ENCODE data around the gene IL17RB. TPM values are rescaled to one million over a fixed set of nuclear protein-coding genes. Genes with fewer than 3 reads are reported as not detected.

Gene IL17RB
- total and polyA plus RNA-seq, 2 of the 4 experiments (the other 2 are of a cell fraction): under 0.01 TPM; not detected in 1

Small RNAs within 50 kb of the gene (microRNA-seq; reads per million reads assigned to microRNA genes)
- not detected for gene AC012467.1 (ENCODE audit: insufficient read depth, insufficient read length)

Small RNAs within 50 kb of the gene (small RNA-seq; reads per million reads assigned to genes)
- gene AC012467.1: 0 reads per million in 5 experiments

Other genes starting within 250 kb of the IL17RB start
- under 0.01 and 0.28 TPM in 2 replicates for gene CHDH, start 149 bp upstream of the IL17RB start, total RNA-seq (2012; rRNA removed)
- gene CHDH, start 149 bp upstream of the IL17RB start, polyA plus RNA-seq (2012; rRNA removed): 0.07 and 0.19 TPM in 2 replicates
- gene ACTR8, start 35.6 kb downstream of the IL17RB start, total RNA-seq (2012; rRNA removed): 31.4 and 35.8 TPM in 2 replicates
- 14.5 and 20.3 TPM in 2 replicates for gene ACTR8, start 35.6 kb downstream of the IL17RB start, polyA plus RNA-seq (2012; rRNA removed)
- 19.2 and 37.1 TPM in 2 replicates for gene SELENOK, start 45.3 kb downstream of the IL17RB start, total RNA-seq (2012; rRNA removed)
- gene SELENOK, start 45.3 kb downstream of the IL17RB start, polyA plus RNA-seq (2012; rRNA removed): 35.5 and 36.2 TPM in 2 replicates

All from IMR-90 (cell line).